GM12878 (cell line): ENCODE results near the gene RSRC1. TPM values are rescaled to one million over a fixed set of nuclear protein-coding genes. Genes with fewer than 3 reads are reported as not detected.
A peak's percentile ranks its signal among the peaks of the same experiment; 100 is the strongest.

Experiments used
- ATAC-seq: fragments of 200-7000 bp; cut with Tn5 transposase; 3 replicates; pipeline ENCODE4 v1.9.1; 2020; ENCODE audit warnings: mild to moderate bottlenecking, moderate library complexity
- BruUV-seq: library from RNA; stranded (reverse); fragments of 400-500 nt; replicated peaks from 2 replicates; lab custom pipeline; 2021; lab: Mats Ljungman, UMichigan
- CTCF ChIA-PET: fragments of 300-600 bp; sonication (Branson Sonifier 250); formaldehyde crosslinking; extraction: SDS; loops from one replicate; lab custom pipeline; 2021; ENCODE audit warnings: inconsistent platforms; lab: Yijun Ruan, JAX
- POLR2A ChIA-PET: fragments of 350-600 bp; formaldehyde crosslinking; extraction: SDS; loops from one replicate; lab custom pipeline; 2021; ENCODE audit warnings: inconsistent platforms; lab: Charles Lee
- RAD21 ChIA-PET: fragments of 300-600 bp; sonication (Branson Sonifier 250); formaldehyde crosslinking; loops from one replicate; lab custom pipeline; 2023; ENCODE audit warnings: antibody characterized with exemption; ENCODE audit not compliant: unreplicated experiment; lab: Charles Lee
- SMC1A ChIA-PET: fragments of 300-600 bp; sonication (Branson Sonifier 250); formaldehyde crosslinking; loops from one replicate; lab custom pipeline; 2023; ENCODE audit not compliant: unreplicated experiment, uncharacterized antibody; lab: Charles Lee
- DNase-seq: peaks from one replicate; pipeline ENCODE4 v3.0.0-alpha.2; 2011; ENCODE audit warnings: low read depth, low spot score
- FAIRE-seq: peaks from 3 replicates; lab custom pipeline; 2011; peaks lifted over from hg19 to GRCh38; lab: Jason Lieb, UNC
- H2AFZ ChIP-seq: 2 replicates; pipeline ENCODE4 v1.6.0; 2011; ENCODE audit warnings: low read depth, low read length, control low read depth; ENCODE audit not compliant: control insufficient read depth
- H3K27ac ChIP-seq: 2 replicates; pipeline ENCODE4 v1.5.1; 2011; ENCODE audit warnings: control low read depth; ENCODE audit not compliant: control insufficient read depth, insufficient read depth
- H3K27me3 ChIP-seq, 2 experiments: replicated peaks in 1 of 2; 2 replicates each; pipeline versions ENCODE4 v1.6.0 to v1.6.1; 2011; ENCODE audit warnings: low read length in 1 of 2; ENCODE audit not compliant: control insufficient read depth in 2 of 2, insufficient read depth in 2 of 2
- H3K36me3 ChIP-seq, 2 experiments: 2 replicates each; pipeline ENCODE4 v1.5.1; 2011; ENCODE audit warnings: low read length in 1 of 2; ENCODE audit not compliant: control insufficient read depth in 2 of 2, insufficient read depth in 2 of 2
- H3K4me1 ChIP-seq: 2 replicates; pipeline ENCODE4 v1.6.1; 2011; ENCODE audit warnings: mild to moderate bottlenecking, low read length, moderate library complexity, mixed read lengths; ENCODE audit not compliant: control insufficient read depth, insufficient read depth
- H3K4me2 ChIP-seq: 2 replicates; pipeline ENCODE4 v1.6.0; 2011; ENCODE audit warnings: control low read depth; ENCODE audit not compliant: control insufficient read depth, insufficient read depth
- H3K4me3 ChIP-seq: fragments of 200-600 bp; sonication (generic); 2 replicates; pipeline ENCODE4 v1.5.1; 2016
- H3K79me2 ChIP-seq: 2 replicates; pipeline ENCODE4 v1.6.0; 2011; ENCODE audit warnings: low read length; ENCODE audit not compliant: control insufficient read depth, insufficient read depth
- H3K9ac ChIP-seq: 2 replicates; pipeline ENCODE4 v1.8.0; 2011; ENCODE audit warnings: low read length, control low read depth, mixed read lengths; ENCODE audit not compliant: control insufficient read depth, insufficient read depth
- H3K9me3 ChIP-seq: replicated peaks from 3 replicates; pipeline ENCODE4 v1.5.1; 2011; ENCODE audit warnings: mild to moderate bottlenecking, low read length; ENCODE audit not compliant: control insufficient read depth, insufficient read depth
- H4K20me1 ChIP-seq: 2 replicates; pipeline ENCODE4 v1.6.0; 2011; ENCODE audit not compliant: control insufficient read depth, insufficient read depth
- BCL11A ChIP-seq: IDR thresholded peaks from 2 replicates; pipeline ENCODE4 v1.6.1; 2011; ENCODE audit warnings: low read depth, low read length
- BHLHE40 ChIP-seq, 2 experiments: fragments of 450-650 bp in 1 of 2; IDR thresholded peaks; 2 replicates each; pipeline ENCODE4 v1.6.1; 2011 to 2017; ENCODE audit warnings: low read depth in 2 of 2, borderline replicate concordance in 1 of 2, improper control_type of control experiment in 1 of 2, low read length in 1 of 2, mild to moderate bottlenecking in 1 of 2
- DPF2 ChIP-seq: fragments of 450-650 bp; IDR thresholded peaks from 2 replicates; pipeline ENCODE4 v1.6.1; 2017; ENCODE audit warnings: mild to moderate bottlenecking
- JUND ChIP-seq: IDR thresholded peaks from 2 replicates; pipeline ENCODE4 v1.6.1; 2012; ENCODE audit warnings: low read depth, mild to moderate bottlenecking, low read length, improper control_type of control experiment, moderate library complexity
- PML ChIP-seq: IDR thresholded peaks from 2 replicates; pipeline ENCODE4 v1.6.1; 2012; ENCODE audit warnings: low read length, inconsistent platforms
- RB1 ChIP-seq: fragments of 450-650 bp; formaldehyde crosslinking; IDR thresholded peaks from 2 replicates; pipeline ENCODE4 v1.6.1; 2017; ENCODE audit warnings: mild to moderate bottlenecking, borderline replicate concordance
- SMAD1 ChIP-seq: fragments of 450-650 bp; IDR thresholded peaks from 2 replicates; pipeline ENCODE4 v1.6.1; 2018; ENCODE audit warnings: mild to moderate bottlenecking, low read depth; ENCODE audit not compliant: partially characterized antibody
- SREBF2 ChIP-seq: IDR thresholded peaks from 2 replicates; pipeline ENCODE4 v1.6.1; 2012; ENCODE audit warnings: mild to moderate bottlenecking, low read length
- SUZ12 ChIP-seq: fragments of 200-600 bp; sonication (generic); IDR thresholded peaks from one replicate; pipeline ENCODE4 v1.6.1; 2018; ENCODE audit warnings: antibody characterized with exemption, mild to moderate bottlenecking; ENCODE audit not compliant: unreplicated experiment
- YBX1 ChIP-seq: fragments of 450-650 bp; IDR thresholded peaks from 2 replicates; pipeline ENCODE4 v1.6.1; 2016; ENCODE audit warnings: antibody characterized with exemption
- ZNF24 ChIP-seq: fragments of 450-650 bp; IDR thresholded peaks from 2 replicates; pipeline ENCODE4 v1.6.1; 2017; ENCODE audit warnings: antibody characterized with exemption, mild to moderate bottlenecking
- in situ Hi-C: fragments of 300-500 bp; cut with MboI; formaldehyde crosslinking; loops from 9 replicates; pipeline ENCODE4 v1.14.3; 2018; ENCODE audit warnings: mixed read lengths
- intact Hi-C: fragments of 100-400 bp; cut with micrococcal nuclease; formaldehyde crosslinking; loops from one replicate; pipeline ENCODE4 v1.14.2; 2022; ENCODE audit not compliant: unreplicated experiment
- polyA plus RNA-seq, 11 experiments: library from polyadenylated mRNA; depleted of rRNA in 4 of 11; unstranded in 6 of 11; stranded (reverse) in 5 of 11; fragments of >200 nt; fragmentation: Nextera tagmentation in 4 of 11; fragmentation: Illumina TruSeq in 1 of 11; extraction: Ambion mirVana in 4 of 11; extraction: Trizol in 1 of 11; gene quantifications; 1 replicate in 1 of 11; 2 replicates in 10 of 11; pipeline versions ENCODE4 v1.2.1 to v1.2.3, GENCODE V29; 2011 to 2016; ENCODE audit warnings: inconsistent platforms in 2 of 11, missing spikeins in 2 of 11, low read depth in 1 of 11
- total RNA-seq, 4 experiments: library from RNA; depleted of rRNA in 3 of 4; stranded (reverse); fragments of >200 nt in 3 of 4; fragmentation: Illumina TruSeq in 1 of 4; extraction: Trizol in 1 of 4; gene quantifications; 2 replicates each; pipeline versions ENCODE4 v1.2.1 to v1.2.3, GENCODE V29; 2013 to 2021
- TF ChIP-seq, protein P1 (sequence below): fragments of 450-650 bp; IDR thresholded peaks from 2 replicates; pipeline ENCODE4 v1.6.1; 2018; ENCODE audit warnings: mild to moderate bottlenecking, low read depth, moderate library complexity; ENCODE audit not compliant: partially characterized antibody

Gene RSRC1
- total and polyA plus RNA-seq, 10 of the 15 experiments (the other 5 are each of a cell fraction or from before 2014, with no cell fraction given): 16.4 to 85.9 (median 42.0) TPM

DNA sequence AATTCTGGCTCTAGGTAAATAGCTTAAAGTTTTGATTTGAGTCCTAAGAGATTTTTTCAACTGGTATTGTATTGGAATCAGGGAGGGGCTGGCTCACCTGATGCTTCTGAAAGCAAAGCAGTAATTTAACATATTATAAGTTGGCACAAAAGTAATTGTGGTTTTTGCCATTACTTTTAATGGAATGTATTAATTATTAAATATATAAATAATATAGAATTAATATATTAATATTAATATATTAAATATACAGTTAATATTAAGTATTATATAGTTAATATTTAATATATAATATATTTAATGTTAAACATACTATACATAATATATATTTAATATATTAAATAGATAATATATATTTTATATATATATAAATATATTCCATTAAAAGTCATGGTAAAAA is 10.4 kb downstream of the RSRC1 start:
- TF ChIP-seq SREBF2: no peak
- no peak for TF ChIP-seq ZNF24
- no peak for TF ChIP-seq BCL11A
- TF ChIP-seq PML: no peak
- no peak for TF ChIP-seq SUZ12
- TF ChIP-seq SMAD1: no peak
- TF ChIP-seq DPF2: no peak
- no peak for TF ChIP-seq RB1
- no peak for TF ChIP-seq BHLHE40 (IDR thresholded peaks at IDR 0.05; ENCODE audit: borderline replicate concordance in 1 of 2, low read depth in 2 of 2, low read length in 1 of 2)
- TF ChIP-seq YBX1: no peak
- no peak for TF ChIP-seq JUND
- TF ChIP-seq, protein P1, sequence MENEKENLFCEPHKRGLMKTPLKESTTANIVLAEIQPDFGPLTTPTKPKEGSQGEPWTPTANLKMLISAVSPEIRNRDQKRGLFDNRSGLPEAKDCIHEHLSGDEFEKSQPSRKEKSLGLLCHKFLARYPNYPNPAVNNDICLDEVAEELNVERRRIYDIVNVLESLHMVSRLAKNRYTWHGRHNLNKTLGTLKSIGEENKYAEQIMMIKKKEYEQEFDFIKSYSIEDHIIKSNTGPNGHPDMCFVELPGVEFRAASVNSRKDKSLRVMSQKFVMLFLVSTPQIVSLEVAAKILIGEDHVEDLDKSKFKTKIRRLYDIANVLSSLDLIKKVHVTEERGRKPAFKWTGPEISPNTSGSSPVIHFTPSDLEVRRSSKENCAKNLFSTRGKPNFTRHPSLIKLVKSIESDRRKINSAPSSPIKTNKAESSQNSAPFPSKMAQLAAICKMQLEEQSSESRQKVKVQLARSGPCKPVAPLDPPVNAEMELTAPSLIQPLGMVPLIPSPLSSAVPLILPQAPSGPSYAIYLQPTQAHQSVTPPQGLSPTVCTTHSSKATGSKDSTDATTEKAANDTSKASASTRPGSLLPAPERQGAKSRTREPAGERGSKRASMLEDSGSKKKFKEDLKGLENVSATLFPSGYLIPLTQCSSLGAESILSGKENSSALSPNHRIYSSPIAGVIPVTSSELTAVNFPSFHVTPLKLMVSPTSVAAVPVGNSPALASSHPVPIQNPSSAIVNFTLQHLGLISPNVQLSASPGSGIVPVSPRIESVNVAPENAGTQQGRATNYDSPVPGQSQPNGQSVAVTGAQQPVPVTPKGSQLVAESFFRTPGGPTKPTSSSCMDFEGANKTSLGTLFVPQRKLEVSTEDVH: no peak
- TF ChIP-seq, all 136 proteins: peak for 0
- no TSS peak for BruUV-seq
- Histone ChIP-seq H3K9me3 (no peaks in the 10 kb centered on the region; the same call in 2 of the 3 replicates), H3K27me3 (no peaks in the 10 kb centered on the region), H3K36me3 (peaks cover 0 to 2% of the 10 kb centered on the region in 2 experiments; a peak in 2 of 4 replicates), H3K4me2 (no peak overlapping the region), H2AFZ (no peak overlapping the region), H3K9ac (no peak overlapping the region), H3K79me2 (peaks cover 1% of the 10 kb centered on the region), H3K4me1 (no peaks in the 10 kb centered on the region), H4K20me1 (no peaks in the 10 kb centered on the region), H3K27ac (no peak overlapping the region), H3K4me3 (0 out of 2 replicates have a peak overlapping the region, but pooled peaks have one; percentile 13)
- in situ Hi-C loops (no loop called here), intact Hi-C loops (no loop called here)
- no peak for DNase-seq
- ChIA-PET POLR2A (interaction anchor here (1.5 kb wide), 1 partner anchor 10 kb away, joined by 4 read pairs; the partner anchor contains the start of gene RSRC1), SMC1A (interaction anchor here (1.0 to 1.9 kb wide), 5 partner anchors 10 to 289 kb away, joined by 3 to 6 read pairs (median 4); partner anchors contain the start of gene RSRC1), RAD21 (interaction anchor here (1.9 kb wide), 1 partner anchor 314 kb away, joined by 4 read pairs; no protein-coding TSS in a partner anchor), CTCF (interaction anchor here (0.6 to 3.7 kb wide), 7 partner anchors 8 to 530 kb away, joined by 3 to 15 read pairs (median 4); partner anchors contain the start of gene RSRC1)
- no peak for FAIRE-seq
- no peak for ATAC-seq
